Left colon (tissue), 2 donors: ENCODE measurements around the gene TGFB2. TPM values are rescaled to one million over a fixed set of nuclear protein-coding genes. Genes with fewer than 3 reads are reported as not detected.

Source experiments
- ATAC-seq: fragments of 200-7000 bp; cut with Tn5 transposase; one replicate; pipeline ENCODE4 v1.9.1; 2020; ENCODE audit warnings: mild to moderate bottlenecking, moderate library complexity
- DNase-seq, 2 donors: peaks; one replicate each; pipeline ENCODE4 v3.0.0-alpha.2; 2020
- intact Hi-C, 2 donors: fragments of 100-400 bp; cut with DNase I in 1 of 2; cut with micrococcal nuclease in 1 of 2; formaldehyde crosslinking; loops; one replicate each; pipeline versions ENCODE4 v1.11.2 to v1.14.0; 2022; cut with DNase I, micrococcal nuclease
- total RNA-seq, 2 donors: library from RNA; stranded (reverse); fragmentation: NEBNext Ultra II Directional; extraction: Animal tissue kit (Norgen Biotek cat#: 25700); gene quantifications; one replicate each; pipeline ENCODE4 v1.2.1, GENCODE V29; 2021
- donor health status: DM: no; HTN: no; CAD: no.
- donor health status: DM: yes; HTN: yes; CAD: no.

TGFB2 gene
- total RNA-seq, 2 donors from 2014 or later, result 0.49 to 2.5 TPM

DNA sequence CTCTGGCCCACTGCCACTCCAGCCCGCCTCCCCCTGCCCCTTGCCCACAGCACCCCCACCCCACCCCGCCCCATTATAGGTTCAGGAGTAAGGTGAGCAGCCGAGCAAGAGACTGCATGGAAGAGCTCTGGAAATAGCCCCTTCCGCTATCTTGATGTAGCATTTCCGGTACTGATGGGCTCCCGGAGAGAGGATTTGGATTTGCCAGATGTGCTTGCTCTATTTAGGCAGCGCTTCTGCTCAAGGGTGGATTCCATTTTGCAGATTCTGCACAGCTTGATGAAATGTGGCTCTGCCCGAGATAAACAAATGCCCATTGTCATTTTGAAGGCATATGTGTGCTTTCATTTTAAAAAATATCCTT is 6.9 kb downstream of the TGFB2 start:
- DNase-seq, result no peak
- no peak for ATAC-seq
- intact Hi-C loops, result loop anchor here in 1 of 2 donors (10.0 kb wide), 1 partner anchor 823 kb away; the partner anchor contains the start of gene LYPLAL1

DNA sequence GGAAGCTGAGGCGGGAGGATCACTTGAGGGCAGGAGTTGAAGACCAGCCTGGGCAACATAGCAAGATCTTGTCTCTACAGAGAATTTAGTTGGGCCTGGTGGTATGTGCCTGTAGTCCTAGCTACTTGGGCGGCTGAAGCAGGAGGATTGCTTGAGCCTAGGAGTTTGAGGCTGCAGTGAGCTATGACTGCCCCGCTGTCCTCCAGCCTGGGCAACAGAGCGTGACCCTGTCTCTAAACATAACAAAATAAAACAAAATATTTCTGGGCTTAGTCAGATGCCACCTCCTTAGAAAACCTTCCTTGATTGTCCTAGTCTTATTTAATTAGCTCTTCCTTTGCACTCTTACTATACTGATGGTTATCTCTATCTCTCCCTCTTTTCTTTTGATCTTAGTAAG is 8.5 kb downstream of the TGFB2 start:
- ATAC-seq (no peak), DNase-seq (no peak)
- intact Hi-C loops, result loop anchor here in 1 of 2 donors (10.0 kb wide), 1 partner anchor 821 kb away; the partner anchor contains the start of gene LYPLAL1

DNA sequence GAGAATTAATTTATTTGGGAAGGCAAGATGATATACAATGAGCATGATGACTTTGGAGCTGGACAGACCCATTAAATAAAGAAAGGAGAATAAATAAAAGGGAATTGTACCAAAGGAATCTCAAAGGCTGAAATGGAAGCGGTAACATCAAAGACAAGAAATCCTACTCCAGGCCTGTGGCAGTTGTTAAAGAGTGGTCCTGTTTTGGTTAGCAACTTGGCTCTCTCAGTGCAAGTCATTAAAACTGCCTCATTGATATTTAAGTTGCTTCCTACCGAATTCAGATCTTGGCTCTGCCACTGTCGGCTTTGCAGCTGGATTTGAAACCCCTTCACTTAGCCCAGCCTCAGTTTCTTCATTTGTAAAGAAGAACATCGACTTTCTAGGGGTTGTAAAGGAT is 10.1 kb downstream of the TGFB2 start:
- DNase-seq (no peak), ATAC-seq (no peak)
- intact Hi-C loops, result loop anchor here in 1 of 2 donors (10.0 kb wide), 1 partner anchor 820 kb away; the partner anchor contains the start of gene LYPLAL1

DNA sequence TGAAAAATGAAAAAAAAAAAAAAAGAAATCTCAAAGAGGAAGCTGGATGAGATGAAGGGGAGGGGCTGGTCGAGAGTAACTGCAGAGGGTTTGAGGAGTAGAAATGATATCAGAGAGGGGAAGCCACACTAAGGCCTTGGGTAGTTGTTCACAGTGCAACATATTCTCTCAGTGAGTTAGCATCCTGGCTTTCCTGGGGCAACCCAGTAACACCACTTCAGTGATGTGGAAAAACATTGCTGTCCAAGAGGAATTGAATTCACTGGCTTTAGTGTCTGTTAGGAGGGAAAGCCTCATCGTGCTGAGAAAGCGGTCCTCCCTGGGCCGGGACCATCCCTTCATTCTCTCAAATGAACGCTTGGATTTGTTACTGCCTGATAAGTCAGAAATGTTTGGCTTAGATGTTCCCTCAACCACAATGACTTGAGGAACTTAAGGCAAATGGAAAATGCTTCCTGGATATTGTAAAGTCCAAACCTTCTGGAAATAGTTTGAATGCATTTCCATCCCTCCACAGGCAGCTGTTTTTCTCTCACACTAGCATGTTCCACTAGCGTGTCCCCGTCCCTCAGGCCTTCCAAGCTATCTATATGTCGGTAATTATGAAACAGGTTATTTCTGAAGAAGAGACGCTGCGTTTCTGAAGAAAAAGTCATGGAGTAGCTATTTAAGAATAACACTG is 12.2 kb downstream of the TGFB2 start:
- ATAC-seq, result no peak
- intact Hi-C loops, result loop anchor here in 1 of 2 donors (10.0 kb wide), 1 partner anchor 817 kb away; the partner anchor contains the start of gene LYPLAL1
- no peak for DNase-seq

DNA sequence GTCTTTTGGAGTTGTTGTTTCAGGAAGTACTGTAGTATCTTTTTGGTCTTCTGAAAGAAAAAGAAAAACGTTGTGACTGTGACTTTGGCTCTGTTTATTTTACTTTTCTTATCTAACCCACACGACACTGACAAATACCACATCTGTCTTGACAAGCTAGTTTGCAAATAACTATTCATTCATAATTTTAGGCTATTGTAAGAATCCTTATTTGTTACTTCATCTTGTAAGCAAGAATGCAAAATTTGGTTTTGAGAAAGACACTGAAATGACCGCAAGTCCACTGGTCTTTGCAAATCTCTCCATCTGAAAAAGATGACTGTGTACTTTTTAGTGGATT is 12.7 kb downstream of the TGFB2 start:
- no peak for ATAC-seq
- no peak for DNase-seq
- intact Hi-C loops, result loop anchor here in 1 of 2 donors (10.0 kb wide), 1 partner anchor 817 kb away; the partner anchor contains the start of gene LYPLAL1

DNA sequence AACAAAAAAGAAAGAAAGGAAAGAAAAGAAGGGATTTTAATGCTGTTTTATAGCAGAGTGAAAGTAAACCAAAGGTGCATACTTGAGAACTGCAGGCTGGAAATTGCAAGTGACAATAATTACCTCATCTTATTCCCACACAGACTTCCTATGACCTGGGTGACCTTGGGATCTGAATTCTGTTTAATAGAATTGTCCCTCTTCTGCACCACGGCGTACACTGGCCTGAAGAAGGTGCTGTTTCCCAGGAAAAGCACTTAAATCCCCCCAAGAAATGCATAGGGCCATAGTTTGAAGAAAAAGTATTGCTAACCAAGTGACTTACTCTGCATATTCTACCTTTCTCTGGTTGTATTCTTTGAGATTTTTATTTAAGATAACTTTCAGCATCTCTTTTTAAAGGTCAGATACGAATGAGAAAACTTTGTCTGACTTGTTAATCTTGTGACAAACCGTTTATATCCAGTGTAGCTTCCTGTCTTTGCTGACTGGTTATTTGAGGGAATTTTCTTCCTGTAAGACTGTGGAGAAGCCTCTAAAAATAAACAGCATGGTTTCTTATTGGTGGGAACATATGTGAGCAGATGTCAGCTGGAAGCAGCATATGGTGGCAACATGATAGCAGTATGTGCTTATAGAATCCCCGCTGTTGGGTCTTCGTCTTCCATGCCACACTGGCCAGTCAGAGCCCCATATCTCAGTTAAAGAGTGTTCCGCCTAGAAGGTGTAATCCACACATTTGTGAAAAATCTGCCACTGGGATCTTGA is 16.3 kb downstream of the TGFB2 start:
- intact Hi-C loops, result no loop called here
- DNase-seq (no peak), ATAC-seq (no peak)

DNA sequence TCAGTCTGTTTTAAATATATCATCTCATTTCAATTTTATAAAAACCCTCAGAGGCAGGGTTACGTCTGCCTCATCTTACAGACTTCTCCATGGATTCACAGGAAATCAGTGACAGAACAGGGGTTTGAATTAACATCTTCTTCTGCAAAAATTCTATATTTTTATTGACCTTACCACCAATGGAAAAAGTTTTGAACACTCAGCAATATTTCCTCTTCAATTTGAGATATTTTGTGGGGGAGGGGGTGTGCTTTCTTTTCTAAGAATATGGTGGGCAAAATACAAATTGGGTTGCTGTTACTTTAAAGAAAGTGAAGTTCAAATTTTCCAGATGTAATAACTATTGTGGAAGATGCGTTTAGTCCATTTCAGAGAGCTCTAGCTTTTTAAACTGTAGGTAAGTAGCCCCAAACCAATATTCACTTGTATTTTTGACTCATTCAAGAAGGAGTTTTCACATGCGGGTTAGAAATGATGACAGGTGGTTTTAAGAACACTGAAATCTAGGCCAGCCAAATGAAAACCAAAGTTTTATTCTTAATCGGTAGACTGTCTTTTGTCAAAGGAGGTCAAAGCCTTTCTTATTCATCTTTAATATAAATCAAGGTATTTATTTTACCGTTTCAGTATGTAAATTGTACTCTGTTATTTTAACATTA is 17.4 kb downstream of the TGFB2 start:
- ATAC-seq (no peak), DNase-seq (no peak)
- intact Hi-C loops, result no loop called here

DNA sequence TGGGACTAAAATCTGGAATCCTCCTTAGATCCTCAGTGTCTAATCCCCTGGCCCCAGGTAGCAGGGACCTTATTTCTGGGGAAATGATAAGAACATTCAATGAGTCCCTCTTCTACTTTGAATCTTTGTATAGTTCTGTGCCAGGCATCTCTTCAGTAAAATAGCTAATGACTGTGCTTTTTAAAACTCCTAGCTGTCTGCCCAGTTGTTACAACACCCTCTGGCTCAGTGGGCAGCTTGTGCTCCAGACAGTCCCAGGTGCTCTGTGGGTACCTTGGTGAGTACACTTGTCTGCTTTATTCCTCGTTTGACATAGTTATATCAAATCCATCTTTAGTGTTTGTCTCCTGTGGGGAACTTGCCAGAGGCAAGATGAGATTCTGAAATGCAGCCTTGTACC is 18.0 kb downstream of the TGFB2 start:
- no peak for DNase-seq
- intact Hi-C loops, result no loop called here
- no peak for ATAC-seq

DNA sequence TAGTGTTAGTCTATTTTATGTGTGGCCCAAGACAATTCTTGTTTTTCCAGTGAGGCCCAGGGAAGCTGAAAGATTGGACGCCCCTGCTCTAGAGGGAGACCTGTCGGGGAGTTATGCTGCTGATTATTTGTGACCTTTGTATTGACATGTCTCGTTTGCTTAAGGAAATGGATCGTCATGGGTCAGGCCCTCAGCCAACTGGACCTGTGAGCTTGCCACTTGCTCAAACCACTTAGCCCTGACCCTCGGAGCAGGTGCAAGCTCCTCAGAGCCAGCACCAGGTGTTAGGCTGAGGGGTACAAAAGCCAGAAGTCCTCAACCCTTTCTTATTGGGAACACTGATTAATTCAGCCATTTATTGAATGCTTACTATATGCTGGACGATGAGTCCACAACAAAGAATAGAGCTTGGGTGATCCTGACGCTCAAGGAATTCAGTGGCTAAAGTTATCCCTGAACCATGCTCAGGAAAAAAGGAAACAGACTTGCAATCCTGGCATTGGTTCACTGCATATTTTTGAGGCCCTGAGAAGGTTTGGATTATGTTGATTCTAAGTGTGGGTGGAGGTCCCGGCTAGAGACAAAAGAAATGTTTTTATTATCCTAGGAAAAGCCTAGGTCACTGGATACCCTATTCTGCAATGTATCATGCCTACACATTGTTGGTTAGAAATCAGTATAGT is 19.0 kb downstream of the TGFB2 start:
- DNase-seq (no peak), ATAC-seq (no peak)
- intact Hi-C loops, result no loop called here

DNA sequence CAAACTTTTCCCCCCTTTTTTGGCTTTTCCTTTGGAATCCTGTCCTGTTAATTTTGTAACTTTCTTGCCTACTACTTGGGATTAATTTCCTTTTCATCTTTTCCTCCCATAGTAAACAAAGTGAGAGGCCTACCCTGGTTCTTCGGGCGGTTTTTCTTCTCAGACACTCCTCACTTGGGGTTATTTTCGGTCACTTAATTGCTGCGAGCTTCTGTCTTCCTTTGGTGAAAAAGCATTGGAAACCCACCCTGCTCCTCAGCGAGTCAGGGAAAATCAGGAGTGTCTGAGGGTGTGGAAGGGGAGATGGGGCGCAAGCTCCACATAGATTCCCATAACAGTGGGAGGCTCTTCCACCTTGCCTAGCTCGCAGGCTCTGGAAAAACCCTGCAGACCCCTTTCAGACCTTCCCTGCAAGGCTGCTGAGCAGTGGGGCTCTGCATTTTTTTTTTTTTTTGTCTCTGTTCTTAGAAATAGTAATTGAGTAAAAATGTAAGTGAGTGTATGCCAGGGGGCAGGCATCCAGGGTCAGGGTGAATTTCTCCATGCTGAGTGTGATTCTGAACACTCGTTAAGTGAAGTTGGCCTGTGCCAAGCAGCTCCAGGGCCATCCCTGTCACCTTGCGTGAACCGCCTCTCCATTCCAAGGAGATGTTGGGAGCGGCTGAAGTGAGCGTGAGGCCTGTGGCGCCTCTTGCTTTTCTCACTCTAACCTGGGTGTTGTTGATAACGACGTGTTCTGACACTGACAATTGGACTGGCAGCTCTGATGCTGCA is 20.3 kb downstream of the TGFB2 start:
- ATAC-seq (no peak), DNase-seq (no peak)
- intact Hi-C loops, result no loop called here

DNA sequence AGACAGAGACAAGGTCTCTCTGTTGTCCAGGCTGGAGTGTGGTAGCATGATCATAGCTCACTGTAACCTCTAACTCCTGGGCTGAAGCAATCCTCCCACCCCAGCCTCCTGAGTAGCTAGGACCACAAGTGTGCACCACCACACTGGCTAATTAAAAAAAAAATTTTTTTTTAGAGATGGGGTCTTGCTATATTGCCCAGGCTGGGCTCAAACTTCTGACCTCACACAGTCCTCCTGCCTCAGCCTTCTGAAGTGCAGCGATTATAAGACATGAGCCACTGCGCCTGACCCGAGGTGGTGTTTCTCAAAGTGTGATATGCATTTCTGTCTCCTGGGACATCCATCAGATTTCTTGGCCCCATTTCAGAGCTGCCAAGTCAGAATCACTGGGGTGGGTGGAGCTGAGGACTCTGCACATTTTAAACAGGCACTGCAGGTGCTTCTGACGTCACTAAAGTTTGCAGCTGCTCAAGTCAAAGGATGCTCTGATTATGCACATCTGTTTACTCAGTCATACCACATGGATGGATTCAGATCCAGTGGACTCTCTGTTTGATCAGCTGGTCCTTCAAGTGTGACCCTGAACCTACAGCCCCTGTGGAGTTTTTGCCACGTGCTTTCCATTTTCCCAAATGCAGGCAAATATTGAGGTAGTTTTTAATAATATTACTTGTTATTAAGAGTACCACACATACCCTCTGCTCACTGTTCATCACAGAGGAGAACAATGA is 21.4 kb downstream of the TGFB2 start:
- ATAC-seq (no peak), DNase-seq (no peak)
- intact Hi-C loops, result no loop called here

DNA sequence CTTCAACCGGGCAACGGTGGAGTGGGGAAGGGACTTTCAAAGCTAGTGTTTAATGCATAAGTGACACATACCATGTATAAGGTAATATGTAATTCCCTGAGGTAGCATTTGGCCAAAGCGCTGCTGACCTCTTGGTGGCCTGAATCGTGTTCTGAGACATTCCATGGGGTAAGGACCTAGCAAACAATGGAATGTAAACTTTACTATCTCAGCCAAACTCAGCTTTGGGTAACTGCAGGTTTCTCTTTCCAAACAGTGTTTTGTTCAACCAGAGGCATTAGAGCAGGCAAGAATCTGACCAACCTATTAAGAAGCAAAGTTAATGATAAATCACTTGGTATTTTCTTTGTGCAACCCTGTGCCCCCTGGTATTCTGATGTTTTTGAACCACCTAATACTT is 22.0 kb downstream of the TGFB2 start:
- no peak for ATAC-seq
- no peak for DNase-seq
- intact Hi-C loops, result no loop called here

DNA sequence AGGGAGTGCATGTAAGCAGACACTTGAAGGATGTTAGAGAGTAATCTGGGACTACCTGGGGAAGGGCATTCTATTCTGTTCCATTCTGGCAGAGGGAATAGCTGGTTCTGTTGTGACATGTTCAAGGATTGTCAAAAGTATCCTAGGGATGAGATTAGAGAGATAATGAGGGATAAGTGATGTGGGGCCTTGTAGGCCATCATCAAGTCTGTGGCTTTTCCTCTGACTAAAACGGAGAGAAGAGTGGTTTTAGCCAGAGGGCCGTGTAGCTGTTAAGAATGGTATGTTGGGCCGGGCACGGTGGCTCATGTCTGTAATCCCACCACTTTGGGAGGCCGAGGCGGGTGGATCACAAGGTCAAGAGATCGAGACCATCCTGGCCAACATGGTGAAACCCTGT is 23.6 kb downstream of the TGFB2 start:
- intact Hi-C loops, result no loop called here
- DNase-seq (no peak), ATAC-seq (no peak)

DNA sequence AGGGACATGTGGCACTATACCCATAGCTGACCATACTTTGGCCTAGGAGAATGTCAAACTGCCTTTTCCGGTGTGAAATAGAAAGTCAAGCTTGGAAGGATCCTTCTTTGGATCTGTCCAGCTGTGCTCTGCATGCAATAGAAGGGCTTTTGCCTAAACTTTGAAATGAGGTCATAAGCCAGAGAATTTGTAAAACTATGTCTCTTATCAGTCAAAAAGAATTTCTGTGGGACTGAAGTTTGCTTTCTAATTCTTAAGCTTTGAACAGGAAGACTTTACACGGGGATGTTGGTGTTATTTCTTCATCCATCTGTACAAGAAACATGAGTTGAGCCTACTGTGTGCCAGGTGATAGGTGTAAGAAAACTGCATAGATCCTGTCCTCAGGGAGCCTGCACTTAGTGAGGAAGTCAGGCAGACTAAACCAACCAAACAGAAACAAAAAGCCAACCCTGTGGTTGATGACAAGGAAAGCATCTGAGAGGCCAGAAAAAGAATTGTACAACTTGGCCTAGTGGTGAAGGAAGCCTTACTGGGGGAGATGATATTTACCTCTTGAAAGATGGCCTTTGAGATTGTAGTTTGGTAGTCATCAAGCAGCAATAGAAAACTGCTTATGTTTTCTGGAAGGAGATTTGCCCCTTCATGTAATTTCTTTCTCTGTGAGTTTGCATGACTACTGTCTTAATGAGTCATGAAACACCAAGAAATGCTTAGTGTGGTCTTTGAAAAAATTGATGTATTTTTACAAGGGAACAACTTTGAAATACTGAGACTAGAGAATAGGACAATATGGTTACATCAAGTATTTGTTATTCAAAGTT is 24.8 kb downstream of the TGFB2 start:
- ATAC-seq (no peak), DNase-seq (no peak)
- intact Hi-C loops, result no loop called here

DNA sequence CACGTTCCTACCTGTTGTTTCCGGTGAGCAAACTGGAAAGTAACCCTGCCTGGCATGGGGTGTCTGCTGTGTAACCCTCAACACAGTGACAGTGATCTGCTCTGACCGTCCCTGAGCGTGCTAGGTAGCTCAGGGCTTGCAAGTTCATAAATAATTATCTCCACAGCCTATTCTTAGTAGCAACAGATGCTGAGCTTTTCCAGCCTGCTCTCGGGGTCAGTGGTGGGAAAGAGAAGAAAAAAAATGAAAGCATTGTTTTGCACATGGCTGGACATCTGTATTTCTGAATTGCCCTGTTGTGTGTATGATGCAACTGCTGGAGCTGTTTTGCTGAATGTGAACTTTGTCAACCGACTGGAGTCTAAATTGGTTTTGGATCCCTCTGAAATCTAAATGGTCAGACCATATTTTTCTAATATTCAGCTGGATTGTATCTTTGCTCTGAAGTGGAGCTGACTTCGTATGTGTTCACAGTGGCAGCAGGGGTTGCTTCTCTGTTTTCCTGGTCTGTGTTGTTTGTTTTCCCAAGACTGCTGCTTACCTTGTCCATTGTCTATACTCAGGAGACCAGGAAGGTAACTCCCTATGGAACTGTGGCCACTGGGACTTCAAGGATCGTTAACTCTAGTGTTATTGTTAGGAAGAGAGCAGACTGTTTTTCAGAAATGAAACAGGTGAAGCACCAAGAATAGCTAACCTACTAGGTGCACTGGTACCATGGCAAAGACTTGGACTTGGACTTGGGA is 27.0 kb downstream of the TGFB2 start:
- intact Hi-C loops, result no loop called here
- ATAC-seq, result no peak
- no peak for DNase-seq
